DMS153 treated with DMSO at 0.1 percent for 48 hours (cell line): ENCODE measurements around the gene PLCH1.

ENCODE experiments used
- DNase-seq: peaks from one replicate; lab custom pipeline; 2025; ENCODE audit not compliant: unreplicated experiment; lab: John Stamatoyannopoulos, UW

The PLCH1 gene, protein sequence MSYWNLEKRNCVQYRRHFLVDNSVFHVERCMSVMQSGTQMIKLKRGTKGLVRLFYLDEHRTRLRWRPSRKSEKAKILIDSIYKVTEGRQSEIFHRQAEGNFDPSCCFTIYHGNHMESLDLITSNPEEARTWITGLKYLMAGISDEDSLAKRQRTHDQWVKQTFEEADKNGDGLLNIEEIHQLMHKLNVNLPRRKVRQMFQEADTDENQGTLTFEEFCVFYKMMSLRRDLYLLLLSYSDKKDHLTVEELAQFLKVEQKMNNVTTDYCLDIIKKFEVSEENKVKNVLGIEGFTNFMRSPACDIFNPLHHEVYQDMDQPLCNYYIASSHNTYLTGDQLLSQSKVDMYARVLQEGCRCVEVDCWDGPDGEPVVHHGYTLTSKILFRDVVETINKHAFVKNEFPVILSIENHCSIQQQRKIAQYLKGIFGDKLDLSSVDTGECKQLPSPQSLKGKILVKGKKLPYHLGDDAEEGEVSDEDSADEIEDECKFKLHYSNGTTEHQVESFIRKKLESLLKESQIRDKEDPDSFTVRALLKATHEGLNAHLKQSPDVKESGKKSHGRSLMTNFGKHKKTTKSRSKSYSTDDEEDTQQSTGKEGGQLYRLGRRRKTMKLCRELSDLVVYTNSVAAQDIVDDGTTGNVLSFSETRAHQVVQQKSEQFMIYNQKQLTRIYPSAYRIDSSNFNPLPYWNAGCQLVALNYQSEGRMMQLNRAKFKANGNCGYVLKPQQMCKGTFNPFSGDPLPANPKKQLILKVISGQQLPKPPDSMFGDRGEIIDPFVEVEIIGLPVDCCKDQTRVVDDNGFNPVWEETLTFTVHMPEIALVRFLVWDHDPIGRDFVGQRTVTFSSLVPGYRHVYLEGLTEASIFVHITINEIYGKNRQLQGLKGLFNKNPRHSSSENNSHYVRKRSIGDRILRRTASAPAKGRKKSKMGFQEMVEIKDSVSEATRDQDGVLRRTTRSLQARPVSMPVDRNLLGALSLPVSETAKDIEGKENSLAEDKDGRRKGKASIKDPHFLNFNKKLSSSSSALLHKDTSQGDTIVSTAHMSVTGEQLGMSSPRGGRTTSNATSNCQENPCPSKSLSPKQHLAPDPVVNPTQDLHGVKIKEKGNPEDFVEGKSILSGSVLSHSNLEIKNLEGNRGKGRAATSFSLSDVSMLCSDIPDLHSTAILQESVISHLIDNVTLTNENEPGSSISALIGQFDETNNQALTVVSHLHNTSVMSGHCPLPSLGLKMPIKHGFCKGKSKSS (N-terminal part only)

DNA sequence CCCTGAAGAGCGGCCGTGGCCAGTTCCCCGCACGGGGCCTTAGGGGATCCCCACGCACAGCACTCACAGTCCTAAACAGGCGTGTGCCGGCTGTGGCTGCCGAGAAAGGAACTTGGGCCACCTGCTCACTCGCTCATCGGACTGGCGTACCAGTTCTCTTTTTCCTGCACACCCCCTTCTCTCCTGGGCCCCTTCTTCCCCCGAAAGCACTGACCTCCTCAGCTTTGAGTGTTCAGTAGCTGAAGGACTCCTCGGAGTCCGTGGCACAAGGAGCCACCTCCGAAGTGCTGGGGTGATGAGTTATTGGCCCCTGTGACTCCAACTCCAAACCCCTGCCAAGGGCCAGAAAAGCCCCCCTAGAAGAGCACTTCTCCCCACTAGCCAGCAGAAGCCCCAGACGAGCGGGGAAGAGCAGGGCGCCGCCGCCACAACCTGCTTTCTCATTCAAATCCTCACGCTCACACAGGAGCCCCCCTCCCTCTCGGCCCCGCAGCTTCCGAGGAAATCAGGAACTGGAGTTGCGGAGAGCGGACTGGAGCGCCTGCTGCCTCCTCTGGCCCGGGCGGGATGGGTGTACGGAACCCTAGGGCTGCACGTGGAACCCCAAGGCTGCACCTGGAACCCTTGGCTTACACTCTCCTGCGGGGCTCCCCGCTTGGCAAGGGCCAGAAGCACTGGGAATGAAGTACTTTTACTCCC is at the start of gene PLCH1:
Gene PLCH1, minus strand, starts transcription at position 446 of the 699 bp plus-strand sequence. CDS start 40,847 bp downstream, outside the sequence.
- DNase-seq, result peak; percentile 60

DNA sequence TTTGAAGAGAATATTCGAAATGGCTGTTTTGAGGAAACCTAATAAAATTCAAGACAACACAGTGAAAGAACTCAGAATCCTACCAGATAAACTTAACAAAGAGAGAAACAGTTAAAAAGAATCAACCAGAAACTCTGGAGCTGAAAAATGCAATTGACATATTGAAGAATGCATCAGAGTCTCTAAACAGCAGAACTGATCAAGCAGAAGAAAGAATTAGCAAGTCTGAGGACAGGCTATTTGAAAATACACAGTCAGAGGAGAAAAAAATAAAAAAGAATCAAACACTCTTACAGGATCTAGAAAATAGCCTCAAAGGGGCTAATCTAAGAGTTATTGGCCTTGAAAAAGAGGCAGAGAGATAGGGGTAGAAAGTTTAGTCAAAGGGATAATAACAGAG is 47.7 kb upstream of the PLCH1 start:
- DNase-seq, result no peak

DNA sequence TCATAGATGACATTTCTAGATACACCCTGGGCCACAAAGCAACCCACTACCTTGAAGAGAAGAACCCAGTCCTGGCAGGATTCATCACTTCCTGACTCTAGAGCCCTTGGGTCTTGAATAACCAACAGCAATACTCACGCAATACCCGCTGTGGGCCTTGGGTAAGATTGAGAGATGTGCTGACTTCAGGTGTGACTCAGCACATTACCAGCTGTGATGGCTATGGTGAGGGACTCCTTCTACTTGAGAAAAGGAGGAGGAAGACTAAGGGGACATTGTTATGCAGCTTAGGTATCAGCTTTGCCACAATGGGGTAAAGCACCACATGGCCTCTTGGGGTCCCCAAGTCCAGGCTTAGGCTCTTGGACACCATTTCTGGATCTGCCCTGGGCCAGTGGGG is 46.3 kb upstream of the PLCH1 start:
- DNase-seq, result no peak

- DNase-seq, result no peak
Measured at GRCh38 chr3:155790272-155790925, 45.5 kb upstream of the PLCH1 start.

GRCh38 chr3:155785662-155786295 is 40.9 kb upstream of the PLCH1 start:
- no peak for DNase-seq

DNA sequence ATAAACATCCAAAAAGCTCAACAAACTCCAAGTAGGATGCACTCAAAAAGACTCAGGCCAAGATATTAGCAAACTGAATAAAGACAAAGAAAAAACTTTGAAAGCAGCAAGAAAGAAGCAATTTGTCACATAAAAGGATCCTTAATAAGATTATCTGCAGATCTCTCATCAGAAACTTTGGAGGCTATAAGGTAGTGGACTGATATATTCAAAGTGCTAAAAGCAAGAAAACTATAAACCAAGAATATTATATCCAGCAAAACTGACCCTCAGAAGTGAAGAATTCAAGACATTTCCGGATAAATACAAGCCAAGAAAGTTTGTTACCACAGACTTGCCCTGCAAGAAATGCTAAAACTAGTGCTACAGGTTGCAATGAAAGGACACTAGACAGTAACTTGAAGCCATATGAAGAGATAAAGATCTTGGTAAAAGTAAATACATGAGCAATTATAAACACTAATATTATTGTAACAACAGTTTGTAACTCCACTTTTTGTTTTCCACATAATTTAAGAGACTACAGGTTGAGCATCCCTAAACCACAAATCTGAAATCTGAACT is 37.6 kb upstream of the PLCH1 start:
- DNase-seq, result no peak

GRCh38 chr3:155780291-155780690 is 35.4 kb upstream of the PLCH1 start:
- DNase-seq, result no peak

GRCh38 chr3:155778462-155778861 is 33.6 kb upstream of the PLCH1 start:
- no peak for DNase-seq

GRCh38 chr3:155772801-155773200 is 27.9 kb upstream of the PLCH1 start:
- DNase-seq, result no peak

GRCh38 chr3:155771126-155771525 is 26.3 kb upstream of the PLCH1 start:
- DNase-seq, result no peak

DNA sequence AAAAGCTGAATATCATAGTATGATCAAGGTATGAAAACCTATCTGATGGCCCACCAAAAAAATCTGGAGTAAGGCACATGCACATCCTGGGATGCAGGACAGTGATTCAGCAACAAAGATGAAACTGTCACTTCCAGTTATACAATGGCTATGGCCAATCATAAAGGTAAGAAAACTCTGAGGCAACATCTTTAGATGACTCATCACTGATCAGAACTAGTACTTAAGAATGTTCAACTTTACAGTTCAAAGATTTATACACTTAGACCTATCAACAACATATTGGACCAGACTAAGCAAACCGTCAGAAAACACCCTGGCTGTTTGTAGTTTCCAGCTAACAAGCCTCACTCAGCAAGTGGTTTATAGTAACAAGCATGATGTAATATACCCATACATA is 21.3 kb upstream of the PLCH1 start:
- DNase-seq, result no peak

- no peak for DNase-seq
Measured at GRCh38 chr3:155763870-155764463, 19.1 kb upstream of the PLCH1 start.

DNA sequence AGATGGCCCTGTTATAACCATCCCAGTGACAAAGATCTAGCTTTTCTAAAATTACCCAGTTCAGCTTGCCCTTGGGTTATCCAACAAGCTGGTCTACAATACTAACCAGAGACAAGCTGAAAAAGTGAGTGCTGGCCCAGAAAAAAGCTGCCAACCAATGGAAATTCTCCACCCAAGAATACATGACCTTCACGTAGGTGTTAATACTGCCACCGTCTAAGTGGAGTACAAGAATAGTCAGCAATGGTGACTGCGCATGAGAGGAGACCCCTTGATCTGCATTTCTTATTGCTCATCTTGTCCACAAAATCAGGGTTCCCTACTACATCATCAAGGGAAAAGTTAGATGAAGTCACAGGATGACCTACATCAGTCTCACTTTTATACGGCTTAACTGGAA is 15.8 kb upstream of the PLCH1 start:
- DNase-seq, result no peak

GRCh38 chr3:155757577-155757976 is 12.7 kb upstream of the PLCH1 start:
- DNase-seq, result no peak

DNA sequence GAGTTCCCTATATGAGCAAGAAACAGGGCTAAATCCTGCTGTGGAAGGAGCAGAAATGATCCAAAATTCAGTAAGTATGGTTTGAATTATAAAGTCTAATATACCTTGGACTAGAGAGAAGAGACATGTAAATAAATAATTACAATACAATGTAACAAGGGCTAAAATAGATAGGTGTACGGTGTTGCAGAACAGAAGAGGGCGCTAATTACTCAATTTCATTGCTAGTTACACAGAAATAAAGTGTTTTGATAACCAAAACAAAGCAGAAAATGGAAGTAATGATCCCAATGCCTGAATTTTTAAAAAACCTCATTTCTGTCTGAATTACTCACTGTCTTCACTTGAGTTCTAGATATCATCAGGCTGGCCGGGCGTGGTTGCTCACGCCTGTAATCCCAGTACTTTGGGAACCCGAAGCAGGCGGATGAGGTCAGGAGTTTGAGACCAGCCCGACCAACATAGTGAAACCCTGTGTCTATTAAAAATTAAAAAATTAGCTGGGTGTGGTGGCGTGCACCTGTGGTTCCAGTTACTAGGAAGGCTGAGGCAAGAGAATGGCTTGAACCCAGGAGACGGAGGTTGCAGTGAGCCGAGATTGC is 8.3 kb upstream of the PLCH1 start:
- DNase-seq, result no peak

GRCh38 chr3:155748611-155749365 is 3.9 kb upstream of the PLCH1 start:
- DNase-seq, result no peak

- DNase-seq, result no peak
Measured at GRCh38 chr3:155747946-155748290, 3.0 kb upstream of the PLCH1 start.
